ENCODE results near the gene KIF18B. TPM values are rescaled to one million over a fixed set of nuclear protein-coding genes. Genes with fewer than 3 reads are reported as not detected.
A peak's percentile ranks its signal among the peaks of the same experiment; 100 is the strongest.

KIF18B gene
- total and polyA plus RNA-seq, 10 of the 15 experiments (the other 5 are each of a cell fraction or from before 2014, with no cell fraction given): 2.8 to 46.2 (median 20.5) TPM

GRCh38 chr17:44910231-44911106 is 37.1 kb downstream of the KIF18B start:
- in situ Hi-C loops (cut with MboI): no loop called here
- TF ChIP-seq HDAC6 (IDR thresholded peaks at IDR 0.05; ENCODE audit: unreplicated experiment) (no peak), TCF3 (IDR thresholded peaks at IDR 0.05; ENCODE audit: borderline replicate concordance, insufficient read depth, low read depth, low read length) (no peak), SRF (IDR thresholded peaks at IDR 0.05; ENCODE audit: low read depth in 2 of 2, low read length in 2 of 2) (no peak), YBX1 (IDR thresholded peaks at IDR 0.05) (no peak), ZZZ3 (IDR thresholded peaks at IDR 0.05; ENCODE audit: control insufficient read depth, insufficient read length, low read depth) (no peak)
- Histone ChIP-seq H3K4me1 (ENCODE audit: control insufficient read depth, insufficient read depth, low read length) (peaks cover 9% of the 10 kb centered on the region), H3K36me3 (ENCODE audit: control insufficient read depth in 2 of 2, insufficient read depth in 2 of 2, low read length in 1 of 2) (no peaks in the 10 kb centered on the region), H3K9ac (ENCODE audit: control insufficient read depth, insufficient read depth, low read length) (no peak overlapping the region), H2AFZ (ENCODE audit: control insufficient read depth, low read depth, low read length) (peak overlapping the region; percentile 35; the same call in 1 of the 2 replicates), H3K27me3 (replicated peaks in 1 of 2; ENCODE audit: control insufficient read depth in 2 of 2, insufficient read depth in 2 of 2, low read length in 1 of 2) (no peaks in the 10 kb centered on the region; a peak in 3 of 4 replicates), H3K79me2 (ENCODE audit: control insufficient read depth, insufficient read depth, low read length) (no peaks in the 10 kb centered on the region), H3K27ac (ENCODE audit: control insufficient read depth, insufficient read depth) (no peak overlapping the region), H4K20me1 (ENCODE audit: control insufficient read depth, insufficient read depth) (no peaks in the 10 kb centered on the region), H3K4me3 (no peak overlapping the region), H3K9me3 (replicated peaks; ENCODE audit: control insufficient read depth, insufficient read depth, low read length) (no peaks in the 10 kb centered on the region), H3K4me2 (ENCODE audit: control insufficient read depth, insufficient read depth) (no peak overlapping the region)
- no peak for ATAC-seq
- BruUV-seq (replicated peaks): no TSS peak
- SMC1A ChIA-PET (ENCODE audit: uncharacterized antibody, unreplicated experiment): interaction anchor here (0.7 to 2.6 kb wide), 2 partner anchors 10 to 287 kb away, joined by 3 to 12 read pairs; no protein-coding TSS in a partner anchor
- WGBS (ENCODE audit: insufficient coverage, insufficient replicate concordance, low lambda C conversion rate, missing lambda C conversion rate): 47% methylated on average over 13 of the region's 13 CpGs
- RAD21 ChIA-PET (ENCODE audit: unreplicated experiment): interaction anchor here (1.1 kb wide), 1 partner anchor 9 kb away, joined by 3 read pairs; no protein-coding TSS in a partner anchor
- intact Hi-C loops (cut with micrococcal nuclease; ENCODE audit: unreplicated experiment): no loop called here
- CTCF ChIA-PET: interaction anchor here (0.5 to 2.6 kb wide), 10 partner anchors 8 to 225 kb away, joined by 3 to 17 read pairs (median 6); partner anchors contain the start of gene ACBD4
- DNase-seq (ENCODE audit: low read depth, low spot score): no peak
- POLR2A ChIA-PET: interaction anchor here (0.5 to 1.0 kb wide), 2 partner anchors 11 to 474 kb away, joined by 3 read pairs; no protein-coding TSS in a partner anchor
- no peak for FAIRE-seq

All from GM12878 (cell line).